Measurements from ENCODE around the gene STK16. TPM values are rescaled to one million over a fixed set of nuclear protein-coding genes. Genes with fewer than 3 reads are reported as not detected.

STK16 gene
- total RNA-seq, 1 donor from 2014 or later: 50.8 TPM

- no peak for FAIRE-seq
- no peak for TF ChIP-seq CTCF (IDR thresholded peaks at IDR 0.05; ENCODE audit: insufficient read depth, low read length, severe bottlenecking)
Observed at GRCh38 chr2:219290381-219291171, 45.3 kb downstream of the STK16 start.

GRCh38 chr2:219291394-219291793, 46.1 kb downstream of the STK16 start:
- TF ChIP-seq CTCF (IDR thresholded peaks at IDR 0.05; ENCODE audit: insufficient read depth, low read length, severe bottlenecking): no peak
- H3K4me3 ChIP-seq (ENCODE audit: low read depth, low read length): no peak overlapping the region
- DNase-seq (ENCODE audit: low read depth) (no peak), FAIRE-seq (no peak)
- no peaks in the 10 kb centered on the region for H3K27me3 ChIP-seq (ENCODE audit: control insufficient read depth, insufficient read depth, low read length)
- H3K36me3 ChIP-seq (ENCODE audit: control insufficient read depth, insufficient read depth, low read length): no peaks in the 10 kb centered on the region

More at GRCh38 chr2:219290381-219291171, 45.3 kb downstream of the STK16 start:
- no peak overlapping the region for H3K4me3 ChIP-seq (ENCODE audit: low read depth, low read length)
- peaks cover 2% of the 10 kb centered on the region for H3K36me3 ChIP-seq (ENCODE audit: control insufficient read depth, insufficient read depth, low read length)
- H3K27me3 ChIP-seq (ENCODE audit: control insufficient read depth, insufficient read depth, low read length): no peaks in the 10 kb centered on the region
- no peak for DNase-seq (ENCODE audit: low read depth)

- TF ChIP-seq CTCF (IDR thresholded peaks at IDR 0.05; ENCODE audit: insufficient read depth, low read length, severe bottlenecking): no peak
- FAIRE-seq: no peak
- Histone ChIP-seq H3K36me3 (ENCODE audit: control insufficient read depth, insufficient read depth, low read length) (no peaks in the 10 kb centered on the region), H3K4me3 (ENCODE audit: low read depth, low read length) (no peak overlapping the region), H3K27me3 (ENCODE audit: control insufficient read depth, insufficient read depth, low read length) (no peaks in the 10 kb centered on the region)
- DNase-seq (ENCODE audit: low read depth): no peak
Observed at GRCh38 chr2:219291910-219292490, 46.7 kb downstream of the STK16 start.

GRCh38 chr2:219292616-219293015, 47.3 kb downstream of the STK16 start:
- DNase-seq (ENCODE audit: low read depth) (no peak), FAIRE-seq (no peak)
- Histone ChIP-seq H3K36me3 (ENCODE audit: control insufficient read depth, insufficient read depth, low read length) (no peaks in the 10 kb centered on the region), H3K4me3 (ENCODE audit: low read depth, low read length) (no peak overlapping the region), H3K27me3 (ENCODE audit: control insufficient read depth, insufficient read depth, low read length) (no peaks in the 10 kb centered on the region)
- TF ChIP-seq CTCF (IDR thresholded peaks at IDR 0.05; ENCODE audit: insufficient read depth, low read length, severe bottlenecking): no peak

- Histone ChIP-seq H3K27me3 (ENCODE audit: control insufficient read depth, insufficient read depth, low read length) (no peaks in the 10 kb centered on the region), H3K36me3 (ENCODE audit: control insufficient read depth, insufficient read depth, low read length) (no peaks in the 10 kb centered on the region), H3K4me3 (ENCODE audit: low read depth, low read length) (no peak overlapping the region)
- DNase-seq (ENCODE audit: low read depth) (no peak), FAIRE-seq (no peak)
- TF ChIP-seq CTCF (IDR thresholded peaks at IDR 0.05; ENCODE audit: insufficient read depth, low read length, severe bottlenecking): no peak
Observed at GRCh38 chr2:219293736-219294231, 48.5 kb downstream of the STK16 start.
